ENCODE results near the gene RASA2. TPM values are rescaled to one million over a fixed set of nuclear protein-coding genes. Genes with fewer than 3 reads are reported as not detected.

The RASA2 gene
- total and polyA plus RNA-seq, 10 donors, result 9.4 to 90.6 (median 45.3) TPM

DNA sequence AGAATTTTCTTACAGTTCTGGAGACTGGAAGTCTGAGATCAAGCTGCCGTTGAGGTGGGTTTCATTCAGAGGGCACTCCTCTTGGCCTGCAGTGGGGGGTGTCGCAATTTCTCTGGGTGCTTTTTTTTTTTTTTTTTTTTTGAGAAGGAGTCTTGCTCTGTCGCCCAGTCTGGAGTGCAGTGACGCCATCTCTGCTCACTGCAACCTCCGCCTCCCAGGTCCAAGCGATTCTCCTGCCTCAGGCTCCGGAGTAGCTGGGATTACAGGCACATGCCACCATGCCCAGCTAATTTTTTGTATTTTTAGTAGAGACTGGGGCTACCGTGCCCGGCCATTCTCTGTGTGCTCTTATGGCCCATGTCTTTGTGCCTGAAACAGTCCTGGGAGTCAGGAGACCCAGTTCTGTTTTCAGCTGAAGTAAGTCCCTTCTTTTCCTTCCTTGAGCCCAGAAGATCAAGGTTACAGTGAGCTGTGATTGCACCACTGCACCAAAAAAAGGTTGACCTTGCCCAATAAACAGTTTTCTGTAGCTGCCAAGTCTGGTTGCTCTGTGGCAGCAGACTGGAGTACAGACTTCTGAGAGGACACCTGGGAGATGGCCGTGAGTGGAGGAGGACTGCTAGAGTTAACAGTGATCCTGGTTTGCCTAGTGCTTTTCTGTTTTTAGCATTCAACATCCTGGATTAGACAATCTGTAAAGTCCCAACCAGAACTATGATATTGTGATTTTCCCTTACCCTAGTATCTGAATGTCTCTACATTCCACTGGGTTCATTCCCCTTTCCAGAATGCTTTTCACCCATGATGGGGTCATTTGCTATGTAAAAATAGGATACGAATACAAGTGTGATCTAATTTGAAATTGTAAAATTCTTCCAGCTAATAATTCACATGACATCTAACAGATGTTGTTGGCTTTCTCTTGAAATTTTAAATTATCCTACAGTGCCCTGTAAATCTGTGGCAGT, 174.7 kb downstream of the RASA2 start:
- WGBS, 5 donors, result 63 to 74% (median 66%) methylated on average over 11 of the region's 11 CpGs
- H3K9me3 ChIP-seq, result peaks cover 0 to 10% (median 0%) of the 10 kb centered on the region in 8 donors
- peak in 1 of 3 donors; percentile 49 for TF ChIP-seq POLR2AphosphoS5 (IDR thresholded peaks at IDR 0.05)
- no peak for TF ChIP-seq CTCF (IDR thresholded peaks at IDR 0.05 in 8 of 11, conservative IDR thresholded peaks at IDR 0.05 in 3 of 11)
- TF ChIP-seq POLR2A (IDR thresholded peaks at IDR 0.05), result no peak
- DNase-seq, result no peak
- peaks cover 0 to 55% (median 16%) of the 10 kb centered on the region in 7 donors for H3K27me3 ChIP-seq (replicated peaks in 1 of 7)
- intact Hi-C loops (cut with DNase I; ENCODE audit: low total_unique reads), result no loop called here
- H3K27ac ChIP-seq, result peak overlapping the region in 6 of 8 donors; percentile 48 to 78 (median 74)
- H3K4me1 ChIP-seq, result peaks cover 3 to 48% (median 17%) of the 10 kb centered on the region in 6 donors
- peak overlapping the region in 3 of 8 donors; percentile 48 to 70 (median 50) for H3K4me3 ChIP-seq
- H3K36me3 ChIP-seq, result no peaks in the 10 kb centered on the region

- intact Hi-C loops (cut with DNase I; ENCODE audit: low total_unique reads), result no loop called here
- H3K36me3 ChIP-seq, result no peaks in the 10 kb centered on the region
- peaks cover 3 to 44% (median 17%) of the 10 kb centered on the region in 6 donors for H3K4me1 ChIP-seq
- H3K27ac ChIP-seq, result peak overlapping the region in 6 of 8 donors; percentile 29 to 72 (median 56)
- no peak overlapping the region for H3K4me3 ChIP-seq
- no peak for DNase-seq
- peaks cover 0 to 6% (median 1%) of the 10 kb centered on the region in 8 donors for H3K9me3 ChIP-seq
- TF ChIP-seq POLR2A (IDR thresholded peaks at IDR 0.05), result no peak
- peak; percentile 5 to 67 (median 24) for TF ChIP-seq POLR2AphosphoS5 (IDR thresholded peaks at IDR 0.05)
- H3K27me3 ChIP-seq (replicated peaks in 1 of 7), result peaks cover 0 to 36% (median 16%) of the 10 kb centered on the region in 7 donors
- 43 to 79% (median 68%) methylated on average over 8 of the region's 8 CpGs for WGBS, 5 donors
These were observed 177.2 kb downstream of the RASA2 start for GRCh38 chr3:141663993-141664392.

Other genes starting within 250 kb of the RASA2 start
- 100 to 1,000 TPM in 2 of 7 donors, 10 to 100 TPM in 5; 42.8 to 122 (median 73.7) TPM for gene ZBTB38, start 118.5 kb upstream of the RASA2 start, total RNA-seq
- 1 to 10 TPM; 4.8 to 8.4 (median 5.6) TPM for gene ZBTB38, start 118.5 kb upstream of the RASA2 start, polyA plus RNA-seq